IMR-90 (cell line): ENCODE data around the gene ANKRD44. TPM values are rescaled to one million over a fixed set of nuclear protein-coding genes. Genes with fewer than 3 reads are reported as not detected.

Source experiments
- ATAC-seq: fragments of 200-7000 bp; cut with Tn5 transposase; 2 replicates; pipeline ENCODE4 v1.9.1; 2020; ENCODE audit warnings: low read depth, mild to moderate bottlenecking, moderate library complexity
- BruUV-seq: library from RNA; stranded (reverse); fragments of 400-500 nt; replicated peaks from 2 replicates; lab custom pipeline; 2021; lab: Mats Ljungman, UMichigan
- CTCF ChIA-PET: fragments of 300-600 bp; formaldehyde crosslinking; extraction: SDS; loops from one replicate; lab custom pipeline; 2021; ENCODE audit warnings: antibody characterized with exemption; lab: Yijun Ruan, JAX
- POLR2A ChIA-PET: fragments of 300-600 bp; sonication (Branson Sonifier 250); formaldehyde crosslinking; loops from one replicate; lab custom pipeline; 2022; ENCODE audit warnings: antibody characterized with exemption; ENCODE audit not compliant: unreplicated experiment; lab: Charles Lee
- DNase-seq: peaks from one replicate; pipeline ENCODE4 v3.0.0; 2013
- H2AFZ ChIP-seq: replicated peaks from 2 replicates; pipeline ENCODE3; 2013; ENCODE audit warnings: low read length, mild to moderate bottlenecking; ENCODE audit not compliant: poor library complexity
- H2AK5ac ChIP-seq: 2 replicates; pipeline ENCODE4 v1.6.1; 2013; ENCODE audit warnings: low read depth, low read length, inconsistent platforms
- H2AK9ac ChIP-seq: replicated peaks from 2 replicates; pipeline ENCODE3; 2013; ENCODE audit warnings: mild to moderate bottlenecking, low read depth, low read length, moderate library complexity; ENCODE audit not compliant: poor library complexity
- H2BK120ac ChIP-seq: 2 replicates; pipeline ENCODE4 v1.6.1; 2013; ENCODE audit warnings: low read depth, low read length, inconsistent platforms
- H2BK15ac ChIP-seq: 3 replicates; pipeline ENCODE4 v1.6.1; 2013; ENCODE audit warnings: low read depth, low read length, inconsistent platforms
- H2BK20ac ChIP-seq: 2 replicates; pipeline ENCODE4 v1.6.1; 2013; ENCODE audit warnings: low read depth, mild to moderate bottlenecking, inconsistent platforms, low read length, moderate library complexity
- H2BK5ac ChIP-seq: 2 replicates; pipeline ENCODE4 v1.6.1; 2013; ENCODE audit warnings: mild to moderate bottlenecking, low read depth, low read length, inconsistent platforms; ENCODE audit not compliant: poor library complexity, severe bottlenecking
- H3K14ac ChIP-seq: replicated peaks from 2 replicates; pipeline ENCODE4 v1.6.1; 2013; ENCODE audit warnings: low read depth, low read length, inconsistent platforms
- H3K18ac ChIP-seq: 2 replicates; pipeline ENCODE4 v1.6.1; 2013; ENCODE audit warnings: low read depth, low read length, control low read depth
- H3K23ac ChIP-seq: 2 replicates; pipeline ENCODE4 v1.6.1; 2013; ENCODE audit warnings: low read depth, low read length, inconsistent platforms
- H3K27ac ChIP-seq: 2 replicates; pipeline ENCODE4 v1.5.1; 2013; ENCODE audit warnings: mild to moderate bottlenecking, control low read depth, low read length; ENCODE audit not compliant: insufficient read depth
- H3K27me3 ChIP-seq: 2 replicates; pipeline ENCODE4 v1.6.1; 2013; ENCODE audit warnings: low read length; ENCODE audit not compliant: control insufficient read depth, insufficient read depth
- H3K36me3 ChIP-seq: 2 replicates; pipeline ENCODE4 v1.6.1; 2013; ENCODE audit warnings: low read length, mixed read lengths; ENCODE audit not compliant: control insufficient read depth, insufficient read depth
- H3K4ac ChIP-seq: 2 replicates; pipeline ENCODE4 v1.6.1; 2013; ENCODE audit warnings: low read depth, low read length, inconsistent platforms
- H3K4me1 ChIP-seq: 2 replicates; pipeline ENCODE4 v1.6.1; 2013; ENCODE audit warnings: low read length, mixed read lengths; ENCODE audit not compliant: control insufficient read depth, insufficient read depth
- H3K4me2 ChIP-seq: 2 replicates; pipeline ENCODE4 v1.6.1; 2013; ENCODE audit warnings: low read depth, mild to moderate bottlenecking, control low read depth, low read length, moderate library complexity
- H3K4me3 ChIP-seq: 2 replicates; pipeline ENCODE4 v1.5.1; 2013; ENCODE audit warnings: low read depth, mild to moderate bottlenecking, control low read depth, low read length, moderate library complexity; ENCODE audit not compliant: insufficient read depth
- H3K56ac ChIP-seq: 2 replicates; pipeline ENCODE4 v1.6.1; 2013; ENCODE audit warnings: low read length, inconsistent platforms; ENCODE audit not compliant: insufficient read depth; ENCODE audit errors: extremely low read depth
- H3K79me1 ChIP-seq, 2 experiments: 2 replicates each; pipeline ENCODE4 v1.6.1; 2013; ENCODE audit warnings: low read length in 2 of 2, inconsistent platforms in 1 of 2, low read depth in 1 of 2
- H3K9ac ChIP-seq: 2 replicates; pipeline ENCODE4 v1.6.1; 2013; ENCODE audit warnings: low read depth, low read length, control low read depth
- H3K9me1 ChIP-seq: 2 replicates; pipeline ENCODE4 v1.6.1; 2013; ENCODE audit warnings: low read length, inconsistent platforms; ENCODE audit not compliant: insufficient read depth
- H3K9me3 ChIP-seq: 2 replicates; pipeline ENCODE4 v1.6.1; 2013; ENCODE audit warnings: low read length; ENCODE audit not compliant: control insufficient read depth, insufficient read depth
- H4K20me1 ChIP-seq: 2 replicates; pipeline ENCODE4 v1.6.1; 2013; ENCODE audit warnings: low read length, inconsistent platforms; ENCODE audit not compliant: insufficient read depth
- H4K5ac ChIP-seq: 2 replicates; pipeline ENCODE4 v1.6.1; 2013; ENCODE audit warnings: mild to moderate bottlenecking, low read depth, low read length, control low read depth
- H4K8ac ChIP-seq, 2 experiments: 2 replicates each; pipeline ENCODE4 v1.6.1; 2013; ENCODE audit warnings: low read depth in 2 of 2, low read length in 2 of 2, control low read depth in 1 of 2, inconsistent platforms in 1 of 2
- H4K91ac ChIP-seq: 2 replicates; pipeline ENCODE4 v1.6.1; 2013; ENCODE audit warnings: low read depth, low read length, inconsistent platforms; ENCODE audit not compliant: insufficient read depth
- CEBPB ChIP-seq: IDR thresholded peaks from 2 replicates; pipeline ENCODE4 v1.6.1; 2012; ENCODE audit warnings: low read depth, low read length, improper control_type of control experiment
- POLR2A ChIP-seq: IDR thresholded peaks from 2 replicates; pipeline ENCODE4 v1.6.1; 2012; ENCODE audit warnings: mild to moderate bottlenecking, low read depth, low read length
- WGBS, 2 experiments: methylation state at CpG; one replicate each; pipeline versions ENCODE4 v1.1.5 to v1.1.7; 2013; ENCODE audit warnings: missing lambda C conversion rate in 2 of 2; ENCODE audit not compliant: insufficient read length in 1 of 2; ENCODE audit errors: extremely low coverage in 2 of 2; 5-methylcytosine and 5-hydroxymethylcytosine counted together
- dilution Hi-C: fragments of 300-500 bp; cut with HindIII; formaldehyde crosslinking; loops from one replicate; pipeline ENCODE4 v1.14.3; 2018; ENCODE audit warnings: low sequenced_read_pairs; ENCODE audit not compliant: unreplicated experiment
- in situ Hi-C: fragments of 300-500 bp; cut with MboI; formaldehyde crosslinking; loops from 3 replicates; pipeline ENCODE4 v1.14.3; 2019; ENCODE audit warnings: low sequenced_read_pairs, inconsistent platforms, mixed read lengths
- intact Hi-C: fragments of 100-400 bp; cut with micrococcal nuclease; formaldehyde crosslinking; loops from 2 replicates; pipeline ENCODE4 v1.10.0; 2022
- polyA plus RNA-seq, 3 experiments: library from polyadenylated mRNA; depleted of rRNA; stranded (reverse); fragments of >200 nt; gene quantifications; 2 replicates each; pipeline ENCODE4 v1.2.3, GENCODE V29; 2012; ENCODE audit warnings: low replicate concordance in 1 of 3
- total RNA-seq: library from RNA; depleted of rRNA; stranded (reverse); fragments of >200 nt; gene quantifications from 2 replicates; pipeline ENCODE4 v1.2.3, GENCODE V29; 2012

The ANKRD44 gene
- total and polyA plus RNA-seq, 2 of the 4 experiments (the other 2 are of a cell fraction): 5.2 to 15.6 TPM

DNA sequence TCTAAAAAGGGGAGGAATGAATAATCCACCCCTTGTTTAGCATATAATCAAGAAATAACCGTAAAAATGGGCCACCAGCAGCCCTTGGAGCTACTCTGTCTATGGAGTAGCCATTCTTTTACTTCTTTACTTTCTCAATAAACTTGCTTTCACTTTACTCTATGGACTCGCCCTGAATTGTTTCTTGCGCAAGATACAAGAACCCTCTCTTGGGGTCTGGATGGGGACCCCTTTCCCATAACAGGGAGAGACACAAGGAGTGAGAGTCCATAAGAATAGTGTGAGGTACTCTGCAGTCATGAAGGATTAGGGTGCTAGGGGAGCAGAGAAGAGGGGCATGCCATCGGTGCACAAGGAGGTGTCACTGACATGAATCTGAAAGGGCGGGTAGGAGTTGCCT lies 224.9 kb downstream of the ANKRD44 start:
- Histone ChIP-seq H3K9ac (no peak overlapping the region), H3K56ac (no peak overlapping the region), H3K4me1 (peaks cover 5% of the 10 kb centered on the region; the same call in 1 of the 2 replicates), H3K4me2 (no peak overlapping the region), H4K5ac (no peak overlapping the region), H3K14ac (no peak overlapping the region), H3K4me3 (no peak overlapping the region), H3K27ac (no peak overlapping the region), H2BK15ac (no peak overlapping the region), H3K4ac (no peak overlapping the region), H3K23ac (no peak overlapping the region), H4K91ac (no peak overlapping the region), H3K36me3 (no peaks in the 10 kb centered on the region), H2BK120ac (no peak overlapping the region), H2BK5ac (no peak overlapping the region), H3K9me3 (no peaks in the 10 kb centered on the region; the same call in 1 of the 2 replicates), H4K8ac (no peak overlapping the region), H4K20me1 (no peaks in the 10 kb centered on the region), H2AK5ac (no peak overlapping the region), H2AFZ (no peak overlapping the region), H2BK20ac (no peak overlapping the region), H3K18ac (no peak overlapping the region), H3K79me1 (no peaks in the 10 kb centered on the region), H3K27me3 (no peaks in the 10 kb centered on the region), H2AK9ac (no peak overlapping the region), H3K9me1 (peaks cover 4% of the 10 kb centered on the region; the same call in 1 of the 2 replicates)
- BruUV-seq: no TSS peak
- no peak for TF ChIP-seq POLR2A
- peak; percentile 66 for TF ChIP-seq CEBPB
- no peak for ATAC-seq
- in situ Hi-C loops: no loop called here
- POLR2A ChIA-PET: no interaction called here
- dilution Hi-C loops: no loop called here
- CTCF ChIA-PET: no interaction called here
- intact Hi-C loops: no loop called here
- WGBS, 2 experiments: 100% methylated on average over 1 of the region's 5 CpGs; no CpG with 5 or more reads in 1 of the 2 experiments
- DNase-seq: no peak
